Keratinocyte (primary cell): Measurements from ENCODE around the gene MAP4K2.

Experiments used
- EZH2 ChIP-seq: IDR thresholded peaks from one replicate; pipeline ENCODE4 v1.6.1; 2012; ENCODE audit warnings: inconsistent platforms, mild to moderate bottlenecking, low read length, moderate library complexity
- TF ChIP-seq, protein P1 (sequence below), 3 experiments: IDR thresholded peaks in 1 of 3; conservative IDR thresholded peaks in 1 of 3; optimal IDR thresholded peaks in 1 of 3; 2 replicates in 2 of 3; 3 replicates in 1 of 3; pipeline versions ENCODE3 to v1.5.1; 2011; ENCODE audit warnings: low read length in 3 of 3, mild to moderate bottlenecking in 3 of 3, moderate library complexity in 2 of 3, control low read depth in 1 of 3, inconsistent platforms in 1 of 3; ENCODE audit not compliant: insufficient read depth in 2 of 3; ENCODE audit errors: extremely low read depth in 1 of 3

DNA sequence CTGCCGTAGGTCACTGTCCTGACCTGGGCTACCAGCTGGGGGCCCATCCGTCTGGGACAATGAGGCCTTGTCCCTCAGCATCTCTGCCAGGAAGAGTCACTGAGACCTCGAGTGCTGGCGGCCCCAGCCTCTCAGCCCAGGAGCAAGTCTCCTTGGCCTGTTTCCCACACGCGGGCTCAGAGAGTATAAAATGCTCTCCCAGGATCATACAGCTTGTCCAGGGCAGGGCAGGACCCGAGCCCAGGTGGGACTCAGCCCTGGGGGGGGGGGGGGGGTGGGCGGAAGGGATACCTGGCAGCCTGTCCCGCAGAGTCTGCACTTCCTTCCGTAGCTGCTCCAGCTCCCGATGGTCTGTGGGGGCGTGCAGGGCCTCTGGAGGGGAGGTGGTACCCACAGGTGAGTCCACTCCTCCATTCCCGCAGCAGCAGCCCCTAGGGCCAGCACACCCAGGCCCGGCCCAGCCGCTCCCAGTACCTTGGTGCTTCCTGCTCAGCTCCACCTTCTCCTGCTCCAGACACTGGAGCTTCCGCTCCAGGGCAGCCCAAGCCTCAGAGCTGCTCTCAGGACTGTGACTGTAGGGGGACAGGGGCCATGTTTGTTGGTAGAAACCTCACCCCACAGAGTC, 33.5 kb upstream of the MAP4K2 start:
- TF ChIP-seq, protein P1, sequence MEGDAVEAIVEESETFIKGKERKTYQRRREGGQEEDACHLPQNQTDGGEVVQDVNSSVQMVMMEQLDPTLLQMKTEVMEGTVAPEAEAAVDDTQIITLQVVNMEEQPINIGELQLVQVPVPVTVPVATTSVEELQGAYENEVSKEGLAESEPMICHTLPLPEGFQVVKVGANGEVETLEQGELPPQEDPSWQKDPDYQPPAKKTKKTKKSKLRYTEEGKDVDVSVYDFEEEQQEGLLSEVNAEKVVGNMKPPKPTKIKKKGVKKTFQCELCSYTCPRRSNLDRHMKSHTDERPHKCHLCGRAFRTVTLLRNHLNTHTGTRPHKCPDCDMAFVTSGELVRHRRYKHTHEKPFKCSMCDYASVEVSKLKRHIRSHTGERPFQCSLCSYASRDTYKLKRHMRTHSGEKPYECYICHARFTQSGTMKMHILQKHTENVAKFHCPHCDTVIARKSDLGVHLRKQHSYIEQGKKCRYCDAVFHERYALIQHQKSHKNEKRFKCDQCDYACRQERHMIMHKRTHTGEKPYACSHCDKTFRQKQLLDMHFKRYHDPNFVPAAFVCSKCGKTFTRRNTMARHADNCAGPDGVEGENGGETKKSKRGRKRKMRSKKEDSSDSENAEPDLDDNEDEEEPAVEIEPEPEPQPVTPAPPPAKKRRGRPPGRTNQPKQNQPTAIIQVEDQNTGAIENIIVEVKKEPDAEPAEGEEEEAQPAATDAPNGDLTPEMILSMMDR (optimal IDR thresholded peaks at IDR 0.05 in 1 of 3, IDR thresholded peaks at IDR 0.05 in 1 of 3, conservative IDR thresholded peaks at IDR 0.05 in 1 of 3; ENCODE audit: extremely low read depth in 1 of 3, insufficient read depth in 2 of 3, low read length in 3 of 3), result no peak
- TF ChIP-seq EZH2, result no peak
